ENCODE measurements around the gene RCCD1.
A peak's percentile ranks its signal among the peaks of the same experiment; 100 is the strongest.

Gene RCCD1

GRCh38 chr15:90942354-90943120 lies 12.1 kb upstream of the RCCD1 start:
- no peak for DNase-seq (ENCODE audit: low read depth)

DNA sequence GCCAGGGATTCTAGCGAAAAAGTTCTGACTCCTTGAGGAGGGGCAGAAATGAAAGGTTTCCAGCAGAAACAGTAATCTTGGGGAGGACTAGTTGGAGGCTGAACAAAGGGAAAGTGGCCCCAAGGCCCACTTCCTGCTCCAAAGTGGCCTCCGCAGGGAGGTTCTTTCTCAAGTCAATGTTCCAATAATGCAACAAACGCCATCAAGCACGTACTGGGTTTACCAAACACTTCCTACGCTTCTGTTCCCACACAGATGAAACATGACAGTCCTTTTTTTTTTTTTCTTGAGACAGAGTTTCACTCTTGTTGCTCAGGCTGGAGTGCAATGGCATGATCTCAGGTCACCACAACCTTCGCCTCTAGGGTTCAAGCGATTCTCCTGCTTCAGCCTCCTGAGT lies 9.6 kb upstream of the RCCD1 start:
- DNase-seq (ENCODE audit: low read depth) = no peak

- DNase-seq (ENCODE audit: low read depth) = no peak
Measured at GRCh38 chr15:90946538-90946937, 8.1 kb upstream of the RCCD1 start.

DNA sequence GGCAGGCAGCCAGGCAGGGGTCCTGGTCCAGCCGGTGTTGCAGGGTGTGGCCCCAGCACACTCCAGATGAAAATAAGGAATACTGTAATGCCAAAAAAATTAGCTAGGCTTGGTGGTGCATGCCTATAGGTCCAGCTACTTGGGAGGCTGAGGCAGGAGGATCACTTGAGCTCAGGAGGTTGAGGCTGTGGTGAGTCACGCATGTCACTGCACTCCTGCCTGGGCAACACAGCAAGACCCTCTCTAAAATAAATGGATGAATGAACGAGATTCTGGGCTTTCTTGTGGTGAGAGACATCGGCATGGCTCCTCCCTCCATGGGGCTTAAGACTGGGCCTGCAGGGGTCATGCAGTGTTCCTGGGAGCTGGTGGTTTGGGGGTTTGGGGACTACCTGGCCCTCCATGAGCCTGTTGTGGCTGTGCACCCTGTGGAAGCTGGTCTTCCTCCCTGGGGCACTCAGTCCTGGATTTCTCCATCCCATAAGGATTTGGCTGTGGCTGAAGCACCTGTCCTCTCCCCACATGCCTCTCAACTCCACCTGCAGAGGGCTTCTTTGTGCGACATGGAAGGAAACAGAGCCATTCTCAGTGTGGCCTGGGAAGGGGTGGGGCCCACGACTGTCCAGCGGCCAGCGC lies 7.6 kb upstream of the RCCD1 start:
- DNase-seq (ENCODE audit: low read depth) = no peak

- DNase-seq (ENCODE audit: low read depth) = no peak
Measured at GRCh38 chr15:90947577-90948357, 6.9 kb upstream of the RCCD1 start.

DNA sequence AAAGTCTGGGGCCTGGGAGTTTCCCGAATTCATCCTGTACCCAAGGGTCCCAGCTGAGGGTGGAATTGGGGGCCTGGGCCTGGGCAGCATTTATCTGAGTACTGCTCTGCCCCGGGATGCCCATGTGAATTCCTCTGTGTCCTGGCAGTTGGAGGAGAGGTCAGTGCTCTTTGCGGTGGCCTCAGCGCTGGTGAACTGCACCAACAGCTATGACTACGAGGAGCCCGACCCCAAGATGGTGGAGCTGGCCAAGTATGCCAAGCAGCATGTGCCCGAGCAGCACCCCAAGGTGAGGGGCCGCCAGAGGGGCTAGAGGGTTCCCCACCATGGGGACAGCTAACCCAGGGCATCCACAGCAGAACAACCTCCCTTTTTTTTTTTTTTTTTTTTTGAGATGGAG lies 6.2 kb upstream of the RCCD1 start:
- no peak for DNase-seq (ENCODE audit: low read depth)

GRCh38 chr15:90949979-90950675 lies 4.6 kb upstream of the RCCD1 start:
- DNase-seq (ENCODE audit: low read depth) = no peak

GRCh38 chr15:90950676-90951075 lies 4.0 kb upstream of the RCCD1 start:
- no peak for DNase-seq (ENCODE audit: low read depth)

- DNase-seq (ENCODE audit: low read depth) = no peak
Measured at GRCh38 chr15:90952901-90953677, 1.6 kb upstream of the RCCD1 start.

GRCh38 chr15:90953947-90954711 lies 555 bp upstream of the RCCD1 start:
- no peak for DNase-seq (ENCODE audit: low read depth)

- no peak for DNase-seq (ENCODE audit: low read depth)
Measured at GRCh38 chr15:90955624-90956273, 1.1 kb downstream of the RCCD1 start.

DNA sequence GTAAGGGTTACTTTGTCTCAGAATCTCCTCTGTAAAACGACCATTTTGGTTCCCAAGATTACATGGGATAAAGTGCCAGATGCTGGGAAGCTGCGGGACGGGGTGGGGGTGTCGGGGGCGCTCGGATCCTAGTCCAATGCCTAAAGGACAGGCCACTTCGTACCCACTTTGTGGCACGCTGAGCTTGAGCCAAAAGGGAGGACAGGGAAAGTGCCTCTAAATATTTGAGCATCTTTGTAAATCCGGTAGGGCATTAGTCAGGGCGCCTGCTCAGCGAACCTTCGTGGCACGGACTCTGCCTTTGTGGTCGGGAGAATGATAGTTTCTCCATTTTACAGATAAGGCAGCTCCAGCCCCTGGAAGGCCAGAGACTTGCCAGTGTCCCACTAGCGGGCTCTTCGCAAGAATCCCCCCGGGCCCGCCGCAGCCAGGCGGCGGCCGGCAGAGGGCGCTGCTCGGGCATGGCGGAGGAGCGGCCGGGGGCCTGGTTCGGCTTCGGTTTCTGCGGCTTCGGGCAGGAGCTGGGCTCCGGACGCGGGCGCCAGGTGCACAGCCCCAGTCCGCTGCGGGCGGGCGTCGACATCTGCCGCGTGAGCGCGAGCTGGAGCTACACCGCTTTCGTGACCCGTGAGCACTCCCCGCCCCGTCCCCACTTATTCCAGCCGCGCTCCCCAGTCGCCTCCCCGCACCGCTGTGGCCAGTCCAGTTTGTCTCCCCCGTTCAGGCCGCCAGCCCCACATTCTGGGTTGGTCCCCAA lies 1.8 kb downstream of the RCCD1 start:
- peak; percentile 44 for DNase-seq (ENCODE audit: low read depth)

GRCh38 chr15:90957031-90957790 lies 2.5 kb downstream of the RCCD1 start:
- no peak for DNase-seq (ENCODE audit: low read depth)

GRCh38 chr15:90957791-90958190 lies 3.1 kb downstream of the RCCD1 start:
- DNase-seq (ENCODE audit: low read depth) = no peak

DNA sequence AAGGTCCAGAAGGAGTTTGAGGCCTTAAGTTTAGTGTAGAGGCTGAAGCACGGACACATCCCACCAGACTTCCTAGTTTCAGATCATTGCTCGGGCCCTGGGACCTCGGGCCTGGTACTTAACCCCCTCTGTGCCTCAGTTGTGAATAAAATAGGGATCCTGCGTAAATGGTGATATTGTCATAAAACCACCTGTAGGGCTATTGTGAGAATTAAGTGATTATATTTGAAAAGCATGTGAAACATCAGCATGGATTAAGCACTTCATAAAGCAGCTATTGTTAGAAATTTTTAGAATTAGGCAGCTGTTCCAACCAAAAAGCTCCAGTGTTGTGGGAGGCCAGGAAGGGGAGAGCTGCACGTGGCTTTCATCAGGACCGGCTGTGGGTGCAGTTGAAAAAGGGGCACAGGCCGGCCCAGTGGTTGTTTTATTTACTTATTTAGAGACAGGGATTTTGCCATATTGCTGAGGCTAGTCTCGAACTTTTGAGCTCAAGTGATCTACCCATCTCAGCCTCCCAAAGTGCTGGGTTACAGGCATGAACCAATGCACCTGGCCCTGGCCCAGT lies 4.4 kb downstream of the RCCD1 start:
- no peak for DNase-seq (ENCODE audit: low read depth)

- DNase-seq (ENCODE audit: low read depth) = no peak
Measured at GRCh38 chr15:90959894-90960293, 5.2 kb downstream of the RCCD1 start.

- no peak for DNase-seq (ENCODE audit: low read depth)
Measured at GRCh38 chr15:90960298-90961091, 5.8 kb downstream of the RCCD1 start.

GRCh38 chr15:90962021-90962420 lies 7.3 kb downstream of the RCCD1 start:
- DNase-seq (ENCODE audit: low read depth) = no peak
